GM12878 (cell line): ENCODE results near the gene NUP214. TPM values are rescaled to one million over a fixed set of nuclear protein-coding genes. Genes with fewer than 3 reads are reported as not detected.

ENCODE experiments used
- BRCA1 ChIP-seq: IDR thresholded peaks from 2 replicates; pipeline ENCODE4 v1.6.1; 2011; ENCODE audit warnings: low read depth, low read length, improper control_type of control experiment
- E4F1 ChIP-seq: fragments of 450-650 bp; IDR thresholded peaks from 2 replicates; pipeline ENCODE4 v1.6.1; 2018; ENCODE audit warnings: borderline replicate concordance, mild to moderate bottlenecking; ENCODE audit not compliant: partially characterized antibody
- EGR1 ChIP-seq, 2 experiments: IDR thresholded peaks; 1 replicate in 1 of 2; 2 replicates in 1 of 2; pipeline ENCODE4 v1.6.1; 2011 to 2012; ENCODE audit warnings: low read depth in 2 of 2, low read length in 2 of 2, borderline replicate concordance in 1 of 2, mild to moderate bottlenecking in 1 of 2, moderate library complexity in 1 of 2
- ESRRA ChIP-seq: IDR thresholded peaks from 2 replicates; pipeline ENCODE4 v1.6.1; 2012; ENCODE audit warnings: mild to moderate bottlenecking, low read length, improper control_type of control experiment
- HCFC1 ChIP-seq: fragments of 150-350 bp; IDR thresholded peaks from 2 replicates; pipeline ENCODE4 v1.6.1; 2014; ENCODE audit warnings: low read length
- IRF3 ChIP-seq: fragments of 450-650 bp; IDR thresholded peaks from 2 replicates; pipeline ENCODE4 v1.6.1; 2014; ENCODE audit warnings: mild to moderate bottlenecking
- IRF4 ChIP-seq: IDR thresholded peaks from 2 replicates; pipeline ENCODE4 v1.6.1; 2011; ENCODE audit warnings: low read depth, low read length
- MTA2 ChIP-seq: fragments of 450-650 bp; IDR thresholded peaks from 2 replicates; pipeline ENCODE4 v1.6.1; 2016; ENCODE audit warnings: low read depth, mild to moderate bottlenecking, moderate library complexity
- NFYB ChIP-seq: IDR thresholded peaks from 2 replicates; pipeline ENCODE4 v1.6.1; 2011; ENCODE audit warnings: low read depth, mild to moderate bottlenecking, low read length, improper control_type of control experiment, moderate library complexity; ENCODE audit not compliant: insufficient read depth
- NR2C1 ChIP-seq: fragments of 450-650 bp; IDR thresholded peaks from 2 replicates; pipeline ENCODE4 v1.6.1; 2017; ENCODE audit warnings: antibody characterized with exemption, mild to moderate bottlenecking, moderate library complexity
- POU2F2 ChIP-seq: IDR thresholded peaks from 3 replicates; pipeline ENCODE4 v1.6.1; 2011; ENCODE audit warnings: low read depth, mild to moderate bottlenecking, low read length, borderline replicate concordance
- RFX5 ChIP-seq: IDR thresholded peaks from 2 replicates; pipeline ENCODE4 v1.6.1; 2011; ENCODE audit warnings: low read depth, low read length, improper control_type of control experiment
- RUNX3 ChIP-seq: IDR thresholded peaks from 2 replicates; pipeline ENCODE4 v1.6.1; 2012; ENCODE audit warnings: low read length, inconsistent platforms
- SIX5 ChIP-seq: IDR thresholded peaks from 2 replicates; pipeline ENCODE4 v1.6.1; 2011; ENCODE audit warnings: mild to moderate bottlenecking, low read depth, low read length, moderate library complexity; ENCODE audit not compliant: severe bottlenecking
- SKIL ChIP-seq: fragments of 450-650 bp; IDR thresholded peaks from 2 replicates; pipeline ENCODE4 v1.6.1; 2017; ENCODE audit warnings: mild to moderate bottlenecking, low read depth, inconsistent platforms; ENCODE audit not compliant: poor library complexity, severe bottlenecking
- SMAD1 ChIP-seq: fragments of 450-650 bp; IDR thresholded peaks from 2 replicates; pipeline ENCODE4 v1.6.1; 2018; ENCODE audit warnings: mild to moderate bottlenecking, low read depth; ENCODE audit not compliant: partially characterized antibody
- SPI1 ChIP-seq: IDR thresholded peaks from 2 replicates; pipeline ENCODE4 v1.6.1; 2011; ENCODE audit warnings: low read depth, mild to moderate bottlenecking, low read length, moderate library complexity, borderline replicate concordance; ENCODE audit not compliant: insufficient read depth
- SREBF1 ChIP-seq: IDR thresholded peaks from 2 replicates; pipeline ENCODE4 v1.6.1; 2012; ENCODE audit warnings: mild to moderate bottlenecking, low read length
- SUZ12 ChIP-seq: fragments of 200-600 bp; sonication (generic); IDR thresholded peaks from one replicate; pipeline ENCODE4 v1.6.1; 2018; ENCODE audit warnings: antibody characterized with exemption, mild to moderate bottlenecking; ENCODE audit not compliant: unreplicated experiment
- TCF3 ChIP-seq: IDR thresholded peaks from 2 replicates; pipeline ENCODE4 v1.6.1; 2012; ENCODE audit warnings: low read depth, mild to moderate bottlenecking, low read length, borderline replicate concordance; ENCODE audit not compliant: insufficient read depth
- ZNF592 ChIP-seq: fragments of 450-650 bp; IDR thresholded peaks from 2 replicates; pipeline ENCODE4 v1.6.1; 2017; ENCODE audit warnings: mild to moderate bottlenecking, moderate library complexity
- polyA plus RNA-seq, 11 experiments: library from polyadenylated mRNA; depleted of rRNA in 4 of 11; unstranded in 6 of 11; stranded (reverse) in 5 of 11; fragments of >200 nt; fragmentation: Nextera tagmentation in 4 of 11; fragmentation: Illumina TruSeq in 1 of 11; extraction: Ambion mirVana in 4 of 11; extraction: Trizol in 1 of 11; gene quantifications; 1 replicate in 1 of 11; 2 replicates in 10 of 11; pipeline versions ENCODE4 v1.2.1 to v1.2.3, GENCODE V29; 2011 to 2016; ENCODE audit warnings: inconsistent platforms in 2 of 11, missing spikeins in 2 of 11, low read depth in 1 of 11
- total RNA-seq, 4 experiments: library from RNA; depleted of rRNA in 3 of 4; stranded (reverse); fragments of >200 nt in 3 of 4; fragmentation: Illumina TruSeq in 1 of 4; extraction: Trizol in 1 of 4; gene quantifications; 2 replicates each; pipeline versions ENCODE4 v1.2.1 to v1.2.3, GENCODE V29; 2013 to 2021

NUP214 gene
- total and polyA plus RNA-seq, 10 of the 15 experiments (the other 5 are each of a cell fraction or from before 2014, with no cell fraction given) = 11.7 to 53.8 (median 17.6) TPM

- TF ChIP-seq IRF3 = no peak
- no peak for TF ChIP-seq EGR1 (IDR thresholded peaks at IDR 0.05; ENCODE audit: borderline replicate concordance in 1 of 2, low read depth in 2 of 2, low read length in 2 of 2)
- no peak for TF ChIP-seq SKIL
- TF ChIP-seq NFYB = no peak
- no peak for TF ChIP-seq RFX5
- no peak for TF ChIP-seq SIX5
- no peak for TF ChIP-seq E4F1
- no peak for TF ChIP-seq NR2C1
- no peak for TF ChIP-seq HCFC1
- no peak for TF ChIP-seq BRCA1
- 0 out of 2 replicates have a peak, but pooled peaks have one; percentile 13 for TF ChIP-seq RUNX3
- no peak for TF ChIP-seq ZNF592
- TF ChIP-seq IRF4 = no peak
- no peak for TF ChIP-seq SUZ12
- TF ChIP-seq MTA2 = peak; percentile 33; the same call in 1 of the 2 replicates
- TF ChIP-seq SREBF1 = no peak
- TF ChIP-seq ESRRA = no peak
- TF ChIP-seq SMAD1 = no peak
- TF ChIP-seq TCF3 = no peak
- no peak for TF ChIP-seq POU2F2
- peak; percentile 97 for TF ChIP-seq SPI1
These were observed 54.3 kb downstream of the NUP214 start (continued) for GRCh38 chr9:131179561-131180219.
